ENCODE measurements around the gene EIF1. TPM values are rescaled to one million over a fixed set of nuclear protein-coding genes. Genes with fewer than 3 reads are reported as not detected.
A peak's percentile ranks its signal among the peaks of the same experiment; 100 is the strongest.

The EIF1 gene
- total RNA-seq, 1 experiment from 2014 or later, result 651 TPM

- H3K79me2 ChIP-seq (ENCODE audit: insufficient read depth, low read length), result no peaks in the 10 kb centered on the region
- no peak overlapping the region for H4K8ac ChIP-seq (replicated peaks; ENCODE audit: insufficient read length, low read depth, low read length)
- no peak overlapping the region for H4K5ac ChIP-seq (ENCODE audit: insufficient read length, low read depth, low read length)
- WGBS (ENCODE audit: extremely low coverage, insufficient read length, low lambda C conversion rate), result no CpG with 5 or more reads among the region's 23 CpGs
- TF ChIP-seq, protein P1, sequence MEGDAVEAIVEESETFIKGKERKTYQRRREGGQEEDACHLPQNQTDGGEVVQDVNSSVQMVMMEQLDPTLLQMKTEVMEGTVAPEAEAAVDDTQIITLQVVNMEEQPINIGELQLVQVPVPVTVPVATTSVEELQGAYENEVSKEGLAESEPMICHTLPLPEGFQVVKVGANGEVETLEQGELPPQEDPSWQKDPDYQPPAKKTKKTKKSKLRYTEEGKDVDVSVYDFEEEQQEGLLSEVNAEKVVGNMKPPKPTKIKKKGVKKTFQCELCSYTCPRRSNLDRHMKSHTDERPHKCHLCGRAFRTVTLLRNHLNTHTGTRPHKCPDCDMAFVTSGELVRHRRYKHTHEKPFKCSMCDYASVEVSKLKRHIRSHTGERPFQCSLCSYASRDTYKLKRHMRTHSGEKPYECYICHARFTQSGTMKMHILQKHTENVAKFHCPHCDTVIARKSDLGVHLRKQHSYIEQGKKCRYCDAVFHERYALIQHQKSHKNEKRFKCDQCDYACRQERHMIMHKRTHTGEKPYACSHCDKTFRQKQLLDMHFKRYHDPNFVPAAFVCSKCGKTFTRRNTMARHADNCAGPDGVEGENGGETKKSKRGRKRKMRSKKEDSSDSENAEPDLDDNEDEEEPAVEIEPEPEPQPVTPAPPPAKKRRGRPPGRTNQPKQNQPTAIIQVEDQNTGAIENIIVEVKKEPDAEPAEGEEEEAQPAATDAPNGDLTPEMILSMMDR (conservative IDR thresholded peaks at IDR 0.05), result no peak
- Mint-ChIP-seq H3K36me3 (ENCODE audit: insufficient read depth in 1 of 3, low read depth in 3 of 3) (no peaks in the 10 kb centered on the region; a peak in 1 of 7 replicates), H3K27ac (no peak overlapping the region; a peak in 1 of 7 replicates), H3K27me3 (ENCODE audit: low read depth) (peaks cover 39% of the 10 kb centered on the region), H3K4me3 (peak overlapping the region; percentile 73; a peak in 4 of 5 replicates), H3K9me3 (no peaks in the 10 kb centered on the region), H3K4me1 (peaks cover 16 to 17% of the 10 kb centered on the region in 2 experiments)
- no peak overlapping the region for H2BK12ac ChIP-seq (ENCODE audit: insufficient read length, low read depth, low read length)
- H2BK15ac ChIP-seq (ENCODE audit: low read depth, low read length), result no peak overlapping the region
- H3K79me1 ChIP-seq (ENCODE audit: insufficient read depth, low read depth, low read length, poor library complexity, severe bottlenecking), result no peaks in the 10 kb centered on the region
- H2BK120ac ChIP-seq (ENCODE audit: low read depth, low read length, poor library complexity, severe bottlenecking), result no peak overlapping the region
- peaks cover 11% of the 10 kb centered on the region for H3K23me2 ChIP-seq (ENCODE audit: insufficient read length, low read depth, low read length, poor library complexity, severe bottlenecking)
- H3K4ac ChIP-seq (ENCODE audit: low read depth, low read length), result no peak overlapping the region
- no peak overlapping the region for H3K27ac ChIP-seq (ENCODE audit: insufficient read length, low read depth, low read length)
- peaks cover 3% of the 10 kb centered on the region; the same call in 1 of the 2 replicates for H3K27me3 ChIP-seq (ENCODE audit: insufficient read depth, low read length)
- H2AFZ ChIP-seq (ENCODE audit: low read length), result no peak overlapping the region
- H2AK5ac ChIP-seq (ENCODE audit: insufficient read length, low read length), result no peak overlapping the region
- no peak overlapping the region for H4K91ac ChIP-seq (ENCODE audit: insufficient read length, low read depth, low read length)
- no peak overlapping the region for H3K23ac ChIP-seq (ENCODE audit: insufficient read length, low read depth, low read length)
- no peaks in the 10 kb centered on the region; the same call in 1 of the 2 replicates for H3K4me1 ChIP-seq (ENCODE audit: insufficient read depth, low read length)
- no peak overlapping the region for H3K56ac ChIP-seq (ENCODE audit: insufficient read length, low read depth, low read length)
- H2BK20ac ChIP-seq (ENCODE audit: low read depth, low read length, poor library complexity, severe bottlenecking), result no peak overlapping the region
- H4K20me1 ChIP-seq (ENCODE audit: control insufficient read depth, insufficient read depth, insufficient read length), result no peaks in the 10 kb centered on the region
- peak overlapping the region; percentile 29 for H3K4me2 ChIP-seq (ENCODE audit: insufficient read depth, insufficient read length, low read length)
- no peak overlapping the region for H2BK5ac ChIP-seq (ENCODE audit: insufficient read length, low read length)
- H3K9me3 ChIP-seq (ENCODE audit: control insufficient read depth, low read depth, low read length), result no peaks in the 10 kb centered on the region
- peak; percentile 80 for DNase-seq
- H3K18ac ChIP-seq (ENCODE audit: insufficient read length, low read depth, low read length), result peak overlapping the region; percentile 44
- H3T11ph ChIP-seq (ENCODE audit: low read length), result no peak overlapping the region
- no peak overlapping the region for H3K9ac ChIP-seq (ENCODE audit: extremely low read depth, insufficient read length, low read length)
- H3K14ac ChIP-seq (ENCODE audit: insufficient read depth, low read length), result peak overlapping the region; percentile 52; the same call in 1 of the 2 replicates
Observed at GRCh38 chr17:41667280-41668041, 21.2 kb upstream of the EIF1 start.
